ENCODE results near the gene PPM1L.
"Not testable (repeated sequence)": the region's sequence is repeated elsewhere in the genome, so short reads cannot be mapped to it uniquely, and the experiment has no call there.

The PPM1L gene

GRCh38 chr3:160755776-160756304, at the start of gene PPM1L:
Gene PPM1L (plus strand): TSS chr3:160756231.
- DNase-seq, result peak; percentile 52 to 54

DNA sequence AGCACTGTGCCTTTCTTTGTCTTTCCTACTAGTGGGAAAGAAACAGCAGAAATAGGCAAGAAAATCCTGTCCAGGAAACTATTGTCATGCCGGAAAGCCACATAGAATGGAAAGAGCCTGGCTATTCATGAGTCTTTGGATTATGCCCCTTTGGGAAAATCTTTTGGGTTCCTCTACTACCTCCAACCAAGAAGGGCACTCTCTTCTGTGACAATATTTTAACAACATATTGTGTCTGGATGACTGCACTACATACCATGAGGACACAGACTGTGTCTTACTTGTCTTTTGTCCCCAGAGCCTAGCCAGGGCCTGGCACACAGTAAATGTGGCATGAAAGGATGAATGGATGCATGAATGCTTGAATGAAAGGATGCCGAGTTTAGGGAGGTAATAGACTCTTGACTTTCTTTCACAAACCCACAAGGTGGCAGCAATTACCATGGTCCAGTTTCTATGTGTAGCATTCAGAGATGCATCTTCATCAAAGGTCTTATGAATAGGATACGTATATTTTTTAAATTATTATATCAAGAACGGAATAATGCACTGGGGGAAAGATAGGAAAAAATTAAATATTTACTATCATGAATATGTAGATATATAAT, 48.7 kb upstream of the PPM1L start:
- peak in 1 of 2 experiments; percentile 8 for DNase-seq

- no peak for DNase-seq
These were observed 46.4 kb upstream of the PPM1L start for GRCh38 chr3:160709477-160710182.

GRCh38 chr3:160713144-160713543, 42.9 kb upstream of the PPM1L start:
- DNase-seq, result not testable (repeated sequence)

- no peak for DNase-seq
These were observed 36.3 kb upstream of the PPM1L start for GRCh38 chr3:160719710-160720109.

- no peak for DNase-seq
These were observed 35.8 kb upstream of the PPM1L start for GRCh38 chr3:160720123-160720746.

GRCh38 chr3:160722331-160722730, 33.7 kb upstream of the PPM1L start:
- DNase-seq, result no peak

DNA sequence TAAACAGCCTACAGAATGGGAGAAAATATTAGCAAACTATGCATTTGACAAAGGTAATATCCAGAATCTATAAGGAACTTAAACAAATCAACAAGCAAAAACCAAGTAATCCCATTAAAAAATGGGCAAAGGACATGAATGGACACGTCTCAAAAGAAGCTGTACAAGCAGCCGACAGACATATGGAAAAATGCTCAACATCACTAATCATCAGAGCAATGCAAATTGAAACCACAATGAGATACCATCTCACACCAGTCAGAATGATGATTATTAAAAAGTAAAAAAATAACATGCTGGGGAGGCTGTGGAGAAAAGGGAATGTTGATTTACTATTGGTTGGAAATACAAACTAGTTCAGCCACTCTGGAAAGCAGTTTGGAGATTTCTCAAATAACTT, 30.7 kb upstream of the PPM1L start:
- no peak for DNase-seq

GRCh38 chr3:160735826-160736225, 20.2 kb upstream of the PPM1L start:
- DNase-seq, result no peak

- DNase-seq, result no peak
These were observed 18.0 kb upstream of the PPM1L start for GRCh38 chr3:160738048-160738447.

GRCh38 chr3:160739079-160739478, 17.0 kb upstream of the PPM1L start:
- no peak for DNase-seq

GRCh38 chr3:160746976-160747375, 9.1 kb upstream of the PPM1L start:
- no peak for DNase-seq

- DNase-seq, result no peak
These were observed 8.6 kb upstream of the PPM1L start for GRCh38 chr3:160747422-160747821.

DNA sequence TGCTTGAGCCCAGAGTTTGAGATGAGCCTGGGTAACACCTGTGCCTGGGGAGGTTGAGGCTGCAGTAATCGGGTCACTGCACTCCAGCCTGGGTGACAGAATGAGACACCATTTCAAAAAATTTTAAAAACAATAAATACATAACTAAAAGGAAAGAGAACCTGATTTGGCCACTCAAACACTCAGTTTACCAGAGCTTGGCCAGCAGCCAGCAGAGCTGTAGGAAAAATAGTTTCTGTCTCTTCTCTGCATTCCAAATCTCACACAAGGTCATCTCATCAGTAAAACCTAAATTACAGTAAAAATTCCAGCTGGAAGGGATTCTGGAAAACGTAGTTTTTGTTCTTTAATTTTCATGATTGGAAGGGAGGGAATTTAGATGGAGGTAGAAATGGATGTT, 7.8 kb upstream of the PPM1L start:
- DNase-seq, result no peak

DNA sequence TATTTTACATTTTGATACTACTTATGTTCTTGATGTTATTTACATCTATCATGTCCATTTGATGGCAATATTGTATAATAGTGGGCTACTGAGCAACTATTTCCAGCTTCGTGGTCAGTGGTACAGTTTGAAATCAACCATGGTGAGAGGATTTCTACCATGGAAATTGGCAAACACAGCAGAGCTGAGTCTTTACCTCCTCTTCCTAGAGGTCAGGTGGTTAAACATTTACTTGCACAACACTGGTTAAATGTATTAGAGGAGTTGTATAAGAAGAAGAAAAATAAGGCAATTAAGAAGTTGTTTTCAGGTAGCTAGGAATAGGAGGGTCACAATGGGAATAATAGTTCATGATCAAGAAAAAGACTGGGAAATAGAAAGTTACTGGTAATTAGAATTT, 7.2 kb upstream of the PPM1L start:
- no peak for DNase-seq

GRCh38 chr3:160753953-160754352, 2.1 kb upstream of the PPM1L start:
- DNase-seq, result no peak

GRCh38 chr3:160754371-160754854, 1.6 kb upstream of the PPM1L start:
- peak; percentile 1 to 3 for DNase-seq

- DNase-seq, result peak; percentile 85 to 87
These were observed 930 bp upstream of the PPM1L start for GRCh38 chr3:160754855-160755747.

- no peak for DNase-seq
These were observed 1.4 kb downstream of the PPM1L start for GRCh38 chr3:160757233-160758106.

GRCh38 chr3:160758929-160759577, 3.0 kb downstream of the PPM1L start:
- DNase-seq, result no peak

- DNase-seq, result no peak
These were observed 7.0 kb downstream of the PPM1L start for GRCh38 chr3:160763073-160763472.
